SK-N-SH (cell line): ENCODE data around the gene B3GALNT2.

Source experiments
- CTCF ChIP-seq: fragments of 200-600 bp; sonication (generic); IDR thresholded peaks from 2 replicates; pipeline ENCODE4 v1.6.1; 2017; ENCODE audit warnings: antibody characterized with exemption, mild to moderate bottlenecking, moderate library complexity
- EZH2phosphoT487 ChIP-seq: fragments of 200-600 bp; sonication (generic); IDR thresholded peaks from 2 replicates; pipeline ENCODE4 v1.6.1; 2017; ENCODE audit warnings: low read depth, mixed run types, mild to moderate bottlenecking, antibody characterized with exemption, moderate library complexity, borderline replicate concordance
- JUND ChIP-seq: IDR thresholded peaks from 2 replicates; pipeline ENCODE4 v1.4.0; 2012
- RAD21 ChIP-seq: IDR thresholded peaks from 2 replicates; pipeline ENCODE4 v1.6.1; 2012; ENCODE audit warnings: mild to moderate bottlenecking, low read length
- TAF1 ChIP-seq: IDR thresholded peaks from 2 replicates; pipeline ENCODE4 v1.6.1; 2012; ENCODE audit warnings: low read depth, mild to moderate bottlenecking, low read length, moderate library complexity, borderline replicate concordance

GRCh38 chr1:235515844-235516512, 11.7 kb upstream of the B3GALNT2 start:
- no peak for TF ChIP-seq RAD21
- TF ChIP-seq JUND: no peak
- no peak for TF ChIP-seq CTCF
- no peak for TF ChIP-seq TAF1
- no peak for TF ChIP-seq EZH2phosphoT487
